ENCODE results near the gene PGAM5. TPM values are rescaled to one million over a fixed set of nuclear protein-coding genes. Genes with fewer than 3 reads are reported as not detected.
"Not testable (repeated sequence)": the region's sequence is repeated elsewhere in the genome, so short reads cannot be mapped to it uniquely, and the experiment has no call there.

PGAM5 gene
- polyA plus RNA-seq, 1 donor from 2014 or later, result 32.5 TPM

DNA sequence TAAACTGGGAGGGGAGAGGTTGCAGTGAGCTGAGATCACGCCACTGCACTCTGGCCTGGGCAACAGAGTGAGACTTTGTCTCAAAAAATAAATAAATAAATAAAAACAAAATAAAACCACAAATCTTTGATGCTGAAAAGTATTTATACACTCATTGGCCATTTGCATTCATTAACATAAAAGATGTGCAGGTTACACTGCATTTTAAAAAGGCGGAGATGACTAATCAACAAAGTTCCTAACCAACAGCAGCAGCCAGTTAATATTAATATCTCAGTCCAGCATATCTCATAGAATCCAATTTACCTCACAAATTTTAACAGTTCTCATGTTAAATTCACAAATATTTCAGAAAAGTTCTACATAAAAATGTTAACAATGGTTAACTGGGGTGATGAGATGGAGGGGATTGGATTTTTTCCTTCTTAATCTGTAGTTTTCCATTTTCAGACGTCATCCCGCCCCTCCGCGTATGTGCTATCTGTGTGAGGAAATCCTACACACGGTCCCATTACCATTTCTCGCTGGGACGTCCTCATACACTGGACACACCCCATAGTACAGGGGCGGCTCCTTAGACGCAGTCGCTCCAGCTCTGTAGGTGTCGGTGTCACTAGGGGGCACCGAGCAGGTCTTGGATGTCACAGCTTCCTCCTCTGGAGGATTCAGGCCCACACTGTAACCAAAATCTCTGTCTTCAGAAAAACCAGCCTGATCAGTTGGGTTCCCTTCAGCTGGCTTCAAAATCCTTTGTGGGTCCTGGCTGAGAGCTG lies 43.7 kb downstream of the PGAM5 start:
- H3K79me2 ChIP-seq (replicated peaks; ENCODE audit: insufficient read depth, low read length), result peaks cover 21% of the 10 kb centered on the region
- no peaks in the 10 kb centered on the region for H3K27me3 ChIP-seq (ENCODE audit: insufficient read depth, low read depth, low read length)
- H2AFZ ChIP-seq (ENCODE audit: low read depth, low read length), result no peak overlapping the region
- no peaks in the 10 kb centered on the region for H3F3A ChIP-seq (ENCODE audit: insufficient read depth, low read length, poor library complexity, severe bottlenecking)
- no peaks in the 10 kb centered on the region for H3K36me3 ChIP-seq (ENCODE audit: insufficient read depth, low read length)
- H3K4me3 ChIP-seq (ENCODE audit: low read length), result no peak overlapping the region
- H3K9me2 ChIP-seq (ENCODE audit: insufficient read depth, low read length), result no peaks in the 10 kb centered on the region
- no peak for TF ChIP-seq MXI1 (conservative IDR thresholded peaks at IDR 0.05; ENCODE audit: poor library complexity, severe bottlenecking)
- no peak for TF ChIP-seq SMC3 (conservative IDR thresholded peaks at IDR 0.05; ENCODE audit: poor library complexity)
- TF ChIP-seq, protein P1, sequence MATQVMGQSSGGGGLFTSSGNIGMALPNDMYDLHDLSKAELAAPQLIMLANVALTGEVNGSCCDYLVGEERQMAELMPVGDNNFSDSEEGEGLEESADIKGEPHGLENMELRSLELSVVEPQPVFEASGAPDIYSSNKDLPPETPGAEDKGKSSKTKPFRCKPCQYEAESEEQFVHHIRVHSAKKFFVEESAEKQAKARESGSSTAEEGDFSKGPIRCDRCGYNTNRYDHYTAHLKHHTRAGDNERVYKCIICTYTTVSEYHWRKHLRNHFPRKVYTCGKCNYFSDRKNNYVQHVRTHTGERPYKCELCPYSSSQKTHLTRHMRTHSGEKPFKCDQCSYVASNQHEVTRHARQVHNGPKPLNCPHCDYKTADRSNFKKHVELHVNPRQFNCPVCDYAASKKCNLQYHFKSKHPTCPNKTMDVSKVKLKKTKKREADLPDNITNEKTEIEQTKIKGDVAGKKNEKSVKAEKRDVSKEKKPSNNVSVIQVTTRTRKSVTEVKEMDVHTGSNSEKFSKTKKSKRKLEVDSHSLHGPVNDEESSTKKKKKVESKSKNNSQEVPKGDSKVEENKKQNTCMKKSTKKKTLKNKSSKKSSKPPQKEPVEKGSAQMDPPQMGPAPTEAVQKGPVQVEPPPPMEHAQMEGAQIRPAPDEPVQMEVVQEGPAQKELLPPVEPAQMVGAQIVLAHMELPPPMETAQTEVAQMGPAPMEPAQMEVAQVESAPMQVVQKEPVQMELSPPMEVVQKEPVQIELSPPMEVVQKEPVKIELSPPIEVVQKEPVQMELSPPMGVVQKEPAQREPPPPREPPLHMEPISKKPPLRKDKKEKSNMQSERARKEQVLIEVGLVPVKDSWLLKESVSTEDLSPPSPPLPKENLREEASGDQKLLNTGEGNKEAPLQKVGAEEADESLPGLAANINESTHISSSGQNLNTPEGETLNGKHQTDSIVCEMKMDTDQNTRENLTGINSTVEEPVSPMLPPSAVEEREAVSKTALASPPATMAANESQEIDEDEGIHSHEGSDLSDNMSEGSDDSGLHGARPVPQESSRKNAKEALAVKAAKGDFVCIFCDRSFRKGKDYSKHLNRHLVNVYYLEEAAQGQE (IDR thresholded peaks at IDR 0.05; ENCODE audit: borderline replicate concordance), result no peak
- TF ChIP-seq EP300 (conservative IDR thresholded peaks at IDR 0.05; ENCODE audit: poor library complexity, severe bottlenecking), result no peak
- no peak for TF ChIP-seq RAD21 (conservative IDR thresholded peaks at IDR 0.05)
- TF ChIP-seq TAF1 (IDR thresholded peaks at IDR 0.05; ENCODE audit: low read depth), result no peak
- TF ChIP-seq EZH2 (IDR thresholded peaks at IDR 0.05; ENCODE audit: borderline replicate concordance, insufficient read depth, low read length, poor library complexity, severe bottlenecking), result no peak
- TF ChIP-seq POLR2AphosphoS5 (IDR thresholded peaks at IDR 0.05), result no peak
- TF ChIP-seq, protein P2, sequence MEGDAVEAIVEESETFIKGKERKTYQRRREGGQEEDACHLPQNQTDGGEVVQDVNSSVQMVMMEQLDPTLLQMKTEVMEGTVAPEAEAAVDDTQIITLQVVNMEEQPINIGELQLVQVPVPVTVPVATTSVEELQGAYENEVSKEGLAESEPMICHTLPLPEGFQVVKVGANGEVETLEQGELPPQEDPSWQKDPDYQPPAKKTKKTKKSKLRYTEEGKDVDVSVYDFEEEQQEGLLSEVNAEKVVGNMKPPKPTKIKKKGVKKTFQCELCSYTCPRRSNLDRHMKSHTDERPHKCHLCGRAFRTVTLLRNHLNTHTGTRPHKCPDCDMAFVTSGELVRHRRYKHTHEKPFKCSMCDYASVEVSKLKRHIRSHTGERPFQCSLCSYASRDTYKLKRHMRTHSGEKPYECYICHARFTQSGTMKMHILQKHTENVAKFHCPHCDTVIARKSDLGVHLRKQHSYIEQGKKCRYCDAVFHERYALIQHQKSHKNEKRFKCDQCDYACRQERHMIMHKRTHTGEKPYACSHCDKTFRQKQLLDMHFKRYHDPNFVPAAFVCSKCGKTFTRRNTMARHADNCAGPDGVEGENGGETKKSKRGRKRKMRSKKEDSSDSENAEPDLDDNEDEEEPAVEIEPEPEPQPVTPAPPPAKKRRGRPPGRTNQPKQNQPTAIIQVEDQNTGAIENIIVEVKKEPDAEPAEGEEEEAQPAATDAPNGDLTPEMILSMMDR (IDR thresholded peaks at IDR 0.05; ENCODE audit: poor library complexity, severe bottlenecking), result no peak
- H4K20me1 ChIP-seq (ENCODE audit: insufficient read depth), result no peaks in the 10 kb centered on the region
- no peak overlapping the region for H3K4me2 ChIP-seq (ENCODE audit: low read length)
- H3K27ac ChIP-seq (ENCODE audit: low read length), result no peak overlapping the region
- no peaks in the 10 kb centered on the region for H3K9me3 ChIP-seq (ENCODE audit: low read length)
- no peak overlapping the region for H3K9ac ChIP-seq (ENCODE audit: low read length)

DNA sequence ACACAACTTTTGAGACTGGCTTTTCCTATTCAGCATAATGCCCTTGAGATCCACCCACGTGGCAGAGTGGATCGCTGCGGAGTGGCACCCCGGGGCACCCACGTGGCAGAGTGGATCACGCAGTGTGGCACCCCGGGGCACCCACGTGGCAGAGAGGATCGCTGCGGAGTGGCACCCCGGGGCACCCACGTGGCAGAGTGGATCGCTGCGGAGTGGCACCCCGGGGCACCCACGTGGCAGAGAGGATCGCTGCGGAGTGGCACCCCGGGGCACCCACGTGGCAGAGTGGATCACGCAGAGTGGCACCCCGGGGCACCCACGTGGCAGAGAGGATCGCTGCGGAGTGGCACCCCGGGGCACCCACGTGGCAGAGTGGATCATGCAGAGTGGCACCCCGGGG lies 48.2 kb downstream of the PGAM5 start:
- not testable (repeated sequence) for H3K9me2 ChIP-seq (ENCODE audit: insufficient read depth, low read length); H3K9me3 ChIP-seq (ENCODE audit: low read length); H2AFZ ChIP-seq (ENCODE audit: low read depth, low read length); H3K27ac ChIP-seq (ENCODE audit: low read length); H3K4me2 ChIP-seq (ENCODE audit: low read length); H4K20me1 ChIP-seq (ENCODE audit: insufficient read depth); H3K27me3 ChIP-seq (ENCODE audit: insufficient read depth, low read depth, low read length); H3F3A ChIP-seq (ENCODE audit: insufficient read depth, low read length, poor library complexity, severe bottlenecking); H3K36me3 ChIP-seq (ENCODE audit: insufficient read depth, low read length); H3K9ac ChIP-seq (ENCODE audit: low read length); H3K4me3 ChIP-seq (ENCODE audit: low read length)
- peaks cover 40% of the 10 kb centered on the region for H3K79me2 ChIP-seq (replicated peaks; ENCODE audit: insufficient read depth, low read length)
